HepG2 (cell line): Measurements from ENCODE around the gene CRTC2. TPM values are rescaled to one million over a fixed set of nuclear protein-coding genes. Genes with fewer than 3 reads are reported as not detected.

Experiments
- HMG20A ChIP-seq: IDR thresholded peaks from 2 replicates; pipeline ENCODE4 v1.6.1; 2016; ENCODE audit warnings: borderline replicate concordance
- HNF4G ChIP-seq, 2 experiments: sonication (generic) in 1 of 2; formaldehyde crosslinking in 1 of 2; IDR thresholded peaks; 2 replicates each; pipeline versions ENCODE4 v1.4.0 to v1.6.1; 2011 to 2020; ENCODE audit warnings: borderline replicate concordance in 2 of 2, low read depth in 2 of 2, mild to moderate bottlenecking in 2 of 2, low read length in 1 of 2, missing genetic modification reagents in 1 of 2, moderate library complexity in 1 of 2
- KAT7 ChIP-seq: IDR thresholded peaks from 2 replicates; pipeline ENCODE4 v1.6.1; 2018; ENCODE audit warnings: borderline replicate concordance, missing compliant biosample characterization
- MTA3 ChIP-seq: sonication (generic); formaldehyde crosslinking; IDR thresholded peaks from 2 replicates; pipeline ENCODE4 v1.4.0; 2020; ENCODE audit warnings: missing genetic modification reagents
- NCOA2 ChIP-seq: sonication (generic); formaldehyde crosslinking; IDR thresholded peaks from 2 replicates; pipeline ENCODE4 v1.8.0; 2022; ENCODE audit warnings: inconsistent platforms
- NPAS2 ChIP-seq: sonication (generic); formaldehyde crosslinking; IDR thresholded peaks from 2 replicates; pipeline ENCODE4 v1.8.0; 2022; ENCODE audit warnings: mild to moderate bottlenecking, missing genetic modification reagents, borderline replicate concordance
- PCBP1 ChIP-seq: fragments of 200-400 bp; formaldehyde crosslinking; IDR thresholded peaks from 2 replicates; pipeline ENCODE4 v1.6.1; 2017; ENCODE audit warnings: mild to moderate bottlenecking, low read depth, low read length, borderline replicate concordance
- PPARG ChIP-seq: conservative IDR thresholded peaks from 2 replicates; pipeline ENCODE4 v1.6.1; 2016; ENCODE audit warnings: missing biosample characterization, missing genetic modification reagents
- SETDB1 ChIP-seq: sonication (generic); formaldehyde crosslinking; IDR thresholded peaks from 2 replicates; pipeline ENCODE4 v1.5.1; 2020; ENCODE audit warnings: missing genetic modification reagents, mild to moderate bottlenecking, borderline replicate concordance
- TBL1XR1 ChIP-seq: fragments of 150-350 bp; IDR thresholded peaks from 2 replicates; pipeline ENCODE4 v1.6.1; 2014; ENCODE audit warnings: borderline replicate concordance, low read length; ENCODE audit not compliant: partially characterized antibody
- ZBTB42 ChIP-seq: sonication (generic); formaldehyde crosslinking; IDR thresholded peaks from 2 replicates; pipeline ENCODE4 v1.5.0; 2020; ENCODE audit warnings: mild to moderate bottlenecking, missing genetic modification reagents
- ZFY ChIP-seq: sonication (generic); formaldehyde crosslinking; IDR thresholded peaks from 2 replicates; pipeline ENCODE4 v1.4.0; 2020; ENCODE audit warnings: missing genetic modification reagents
- ZNF274 ChIP-seq: sonication (generic); formaldehyde crosslinking; IDR thresholded peaks from 2 replicates; pipeline ENCODE4 v1.5.1; 2020; ENCODE audit warnings: mild to moderate bottlenecking, missing genetic modification reagents
- ZNF3 ChIP-seq: IDR thresholded peaks from 2 replicates; pipeline ENCODE4 v1.7.0; 2017; ENCODE audit warnings: inconsistent platforms
- ZNF550 ChIP-seq: sonication (generic); formaldehyde crosslinking; IDR thresholded peaks from 2 replicates; pipeline ENCODE4 v1.4.0; 2020; ENCODE audit warnings: mild to moderate bottlenecking, missing genetic modification reagents, borderline replicate concordance
- ZNF749 ChIP-seq: sonication (generic); formaldehyde crosslinking; IDR thresholded peaks from 2 replicates; pipeline ENCODE4 v1.8.0; 2022; ENCODE audit warnings: mild to moderate bottlenecking, missing genetic modification reagents, moderate library complexity, borderline replicate concordance
- ZNF768 ChIP-seq: sonication (generic); formaldehyde crosslinking; IDR thresholded peaks from 2 replicates; pipeline ENCODE4 v1.4.0; 2020; ENCODE audit warnings: missing genetic modification reagents
- ZNF772 ChIP-seq: sonication (generic); formaldehyde crosslinking; IDR thresholded peaks from 2 replicates; pipeline ENCODE4 v1.5.0; 2020; ENCODE audit warnings: mild to moderate bottlenecking, missing genetic modification reagents
- ZNF850 ChIP-seq: sonication (generic); formaldehyde crosslinking; conservative IDR thresholded peaks from 2 replicates; pipeline ENCODE4 v1.9.0; 2021; ENCODE audit warnings: mild to moderate bottlenecking, missing genetic modification reagents
- polyA plus RNA-seq, 8 experiments: library from polyadenylated mRNA; depleted of rRNA in 3 of 8; stranded (reverse) in 7 of 8; unstranded in 1 of 8; fragments of >200 nt; fragmentation: Illumina TruSeq in 4 of 8; extraction: Trizol in 4 of 8; gene quantifications; 2 replicates each; pipeline versions ENCODE4 v1.2.1 to v1.2.3, GENCODE V29; 2011 to 2016; ENCODE audit warnings: low read depth in 4 of 8, missing spikeins in 1 of 8, mixed read lengths in 1 of 8; ENCODE audit not compliant: insufficient read depth in 1 of 8
- total RNA-seq, 5 experiments: library from RNA; depleted of rRNA; stranded (reverse); fragments of >200 nt; fragmentation: Illumina TruSeq; extraction: Trizol; gene quantifications; 2 replicates each; pipeline ENCODE4 v1.2.3, GENCODE V29; 2016; ENCODE audit warnings: low read depth in 1 of 5
- TF ChIP-seq, protein P1 (sequence below): sonication (generic); formaldehyde crosslinking; IDR thresholded peaks from 2 replicates; pipeline ENCODE4 v1.5.0; 2020; ENCODE audit warnings: mild to moderate bottlenecking, missing genetic modification reagents
- TF ChIP-seq, protein P2 (sequence below): IDR thresholded peaks from 2 replicates; pipeline ENCODE4 v1.6.1; 2016; ENCODE audit warnings: missing compliant biosample characterization, missing genetic modification reagents, borderline replicate concordance
- TF ChIP-seq, protein P3 (sequence below): sonication (generic); formaldehyde crosslinking; IDR thresholded peaks from 2 replicates; pipeline ENCODE4 v1.4.0; 2020; ENCODE audit warnings: mild to moderate bottlenecking, missing genetic modification reagents
- TF ChIP-seq, protein P4 (sequence below): IDR thresholded peaks from 2 replicates; pipeline ENCODE4 v1.6.1; 2016; ENCODE audit warnings: low read depth, borderline replicate concordance
- TF ChIP-seq, protein P5 (sequence below): sonication (generic); formaldehyde crosslinking; IDR thresholded peaks from 2 replicates; pipeline ENCODE4 v1.9.0; 2022; ENCODE audit warnings: low read depth, missing genetic modification reagents

CRTC2 gene
- total and polyA plus RNA-seq, 2 of the 13 experiments (the other 11 are each of a cell fraction or from before 2014, with no cell fraction given), result 6.1 to 26.7 TPM

DNA sequence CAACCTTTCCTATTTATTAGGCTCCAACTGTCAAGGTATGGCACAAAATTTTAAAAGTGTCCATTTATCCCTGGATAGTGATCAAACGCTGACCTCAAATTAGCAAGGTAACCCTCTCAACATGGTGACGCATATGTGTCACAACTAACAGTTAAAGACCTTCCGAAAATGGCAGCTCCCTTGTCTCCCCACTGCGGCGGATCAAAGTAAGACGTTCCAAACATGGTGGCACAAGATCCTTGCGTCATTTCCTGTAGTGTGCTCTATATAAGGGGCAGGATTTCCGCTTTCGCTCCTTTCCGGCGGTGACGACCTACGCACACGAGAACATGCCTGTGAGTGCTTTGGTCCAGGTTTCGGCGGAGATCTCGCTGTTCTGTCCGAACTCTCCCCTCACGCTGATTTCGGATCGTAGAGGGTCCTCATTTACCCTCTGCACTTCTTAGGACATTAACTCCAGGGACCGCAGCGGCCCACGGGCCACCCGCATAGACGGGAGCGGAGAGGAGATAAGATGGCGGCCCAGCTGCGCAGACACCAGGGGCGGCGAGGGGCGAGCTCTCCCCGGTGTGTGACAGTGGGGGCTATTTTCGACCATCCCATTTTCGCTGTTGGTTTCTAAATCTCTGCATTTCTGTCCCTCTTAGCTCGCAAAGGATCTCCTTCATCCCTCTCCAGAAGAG is 32.2 kb upstream of the CRTC2 start, which contains the start of gene RPS27 (continued):
- TF ChIP-seq, protein P1, sequence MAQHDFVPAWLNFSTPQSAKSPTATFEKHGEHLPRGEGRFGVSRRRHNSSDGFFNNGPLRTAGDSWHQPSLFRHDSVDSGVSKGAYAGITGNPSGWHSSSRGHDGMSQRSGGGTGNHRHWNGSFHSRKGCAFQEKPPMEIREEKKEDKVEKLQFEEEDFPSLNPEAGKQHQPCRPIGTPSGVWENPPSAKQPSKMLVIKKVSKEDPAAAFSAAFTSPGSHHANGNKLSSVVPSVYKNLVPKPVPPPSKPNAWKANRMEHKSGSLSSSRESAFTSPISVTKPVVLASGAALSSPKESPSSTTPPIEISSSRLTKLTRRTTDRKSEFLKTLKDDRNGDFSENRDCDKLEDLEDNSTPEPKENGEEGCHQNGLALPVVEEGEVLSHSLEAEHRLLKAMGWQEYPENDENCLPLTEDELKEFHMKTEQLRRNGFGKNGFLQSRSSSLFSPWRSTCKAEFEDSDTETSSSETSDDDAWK (CRISPR knock-in tag), result no peak
- TF ChIP-seq NCOA2 (CRISPR knock-in tag) (peak; percentile 73), HMG20A (CRISPR knock-in tag) (peak; percentile 39; the same call in 1 of the 2 replicates), ZNF768 (CRISPR knock-in tag) (peak; percentile 65), ZNF3 (CRISPR knock-in tag) (no peak), HNF4G (IDR thresholded peaks at IDR 0.05; ENCODE audit: borderline replicate concordance, low read depth, low read length) (0 out of 2 replicates have a peak, but pooled peaks have one; percentile 19), HNF4G (CRISPR knock-in tag; IDR thresholded peaks at IDR 0.05; ENCODE audit: borderline replicate concordance, low read depth) (no peak), ZNF772 (CRISPR knock-in tag) (peak; percentile 83), NPAS2 (CRISPR knock-in tag) (no peak), ZNF749 (no peak), PPARG (CRISPR knock-in tag) (no peak), SETDB1 (no peak), PCBP1 (no peak), TBL1XR1 (peak; percentile 46), KAT7 (CRISPR knock-in tag) (peak; percentile 62; the same call in 1 of the 2 replicates), ZNF274 (0 out of 2 replicates have a peak, but pooled peaks have one; percentile 34), MTA3 (CRISPR knock-in tag) (no peak), ZNF550 (CRISPR knock-in tag) (no peak), ZNF850 (CRISPR knock-in tag) (no peak), ZBTB42 (CRISPR knock-in tag) (no peak), ZFY (CRISPR knock-in tag) (peak; percentile 92)
- TF ChIP-seq, protein P2, sequence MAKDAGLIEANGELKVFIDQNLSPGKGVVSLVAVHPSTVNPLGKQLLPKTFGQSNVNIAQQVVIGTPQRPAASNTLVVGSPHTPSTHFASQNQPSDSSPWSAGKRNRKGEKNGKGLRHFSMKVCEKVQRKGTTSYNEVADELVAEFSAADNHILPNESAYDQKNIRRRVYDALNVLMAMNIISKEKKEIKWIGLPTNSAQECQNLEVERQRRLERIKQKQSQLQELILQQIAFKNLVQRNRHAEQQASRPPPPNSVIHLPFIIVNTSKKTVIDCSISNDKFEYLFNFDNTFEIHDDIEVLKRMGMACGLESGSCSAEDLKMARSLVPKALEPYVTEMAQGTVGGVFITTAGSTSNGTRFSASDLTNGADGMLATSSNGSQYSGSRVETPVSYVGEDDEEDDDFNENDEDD (CRISPR knock-in tag), result peak; percentile 42; the same call in 1 of the 2 replicates
- TF ChIP-seq, protein P3, sequence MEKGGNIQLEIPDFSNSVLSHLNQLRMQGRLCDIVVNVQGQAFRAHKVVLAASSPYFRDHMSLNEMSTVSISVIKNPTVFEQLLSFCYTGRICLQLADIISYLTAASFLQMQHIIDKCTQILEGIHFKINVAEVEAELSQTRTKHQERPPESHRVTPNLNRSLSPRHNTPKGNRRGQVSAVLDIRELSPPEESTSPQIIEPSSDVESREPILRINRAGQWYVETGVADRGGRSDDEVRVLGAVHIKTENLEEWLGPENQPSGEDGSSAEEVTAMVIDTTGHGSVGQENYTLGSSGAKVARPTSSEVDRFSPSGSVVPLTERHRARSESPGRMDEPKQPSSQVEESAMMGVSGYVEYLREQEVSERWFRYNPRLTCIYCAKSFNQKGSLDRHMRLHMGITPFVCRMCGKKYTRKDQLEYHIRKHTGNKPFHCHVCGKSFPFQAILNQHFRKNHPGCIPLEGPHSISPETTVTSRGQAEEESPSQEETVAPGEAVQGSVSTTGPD (CRISPR knock-in tag), result no peak
- TF ChIP-seq, protein P4, sequence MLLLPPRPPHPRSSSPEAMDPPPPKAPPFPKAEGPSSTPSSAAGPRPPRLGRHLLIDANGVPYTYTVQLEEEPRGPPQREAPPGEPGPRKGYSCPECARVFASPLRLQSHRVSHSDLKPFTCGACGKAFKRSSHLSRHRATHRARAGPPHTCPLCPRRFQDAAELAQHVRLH, result peak; percentile 95
- TF ChIP-seq, protein P5, sequence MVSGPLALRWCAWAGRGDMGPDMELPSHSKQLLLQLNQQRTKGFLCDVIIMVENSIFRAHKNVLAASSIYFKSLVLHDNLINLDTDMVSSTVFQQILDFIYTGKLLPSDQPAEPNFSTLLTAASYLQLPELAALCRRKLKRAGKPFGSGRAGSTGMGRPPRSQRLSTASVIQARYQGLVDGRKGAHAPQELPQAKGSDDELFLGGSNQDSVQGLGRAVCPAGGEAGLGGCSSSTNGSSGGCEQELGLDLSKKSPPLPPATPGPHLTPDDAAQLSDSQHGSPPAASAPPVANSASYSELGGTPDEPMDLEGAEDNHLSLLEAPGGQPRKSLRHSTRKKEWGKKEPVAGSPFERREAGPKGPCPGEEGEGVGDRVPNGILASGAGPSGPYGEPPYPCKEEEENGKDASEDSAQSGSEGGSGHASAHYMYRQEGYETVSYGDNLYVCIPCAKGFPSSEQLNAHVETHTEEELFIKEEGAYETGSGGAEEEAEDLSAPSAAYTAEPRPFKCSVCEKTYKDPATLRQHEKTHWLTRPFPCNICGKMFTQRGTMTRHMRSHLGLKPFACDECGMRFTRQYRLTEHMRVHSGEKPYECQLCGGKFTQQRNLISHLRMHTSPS, result 0 out of 2 replicates have a peak, but pooled peaks have one; percentile 17
